Chondrocyte (in vitro differentiated cells): ENCODE measurements around the gene MAFB. TPM values are rescaled to one million over a fixed set of nuclear protein-coding genes. Genes with fewer than 3 reads are reported as not detected.

Experiments used
- DNase-seq: peaks from one replicate; pipeline ENCODE4 v3.0.0; 2021; ENCODE audit warnings: mixed read lengths, low spot score
- H3K27ac Mint-ChIP-seq: one replicate; pipeline ENCODE4 v1.8.0; 2021; ENCODE audit warnings: mild to moderate bottlenecking, moderate library complexity, mixed read lengths; ENCODE audit not compliant: unreplicated experiment
- H3K27me3 Mint-ChIP-seq: 2 replicates; pipeline ENCODE4 v1.8.0; 2021; ENCODE audit warnings: low read depth, mixed read lengths
- H3K36me3 Mint-ChIP-seq: 2 replicates; pipeline ENCODE4 v1.8.0; 2021; ENCODE audit warnings: low read depth, mixed read lengths
- H3K4me1 Mint-ChIP-seq: 2 replicates; pipeline ENCODE4 v1.8.0; 2021; ENCODE audit warnings: low read depth, mild to moderate bottlenecking, mixed read lengths
- H3K4me3 Mint-ChIP-seq: one replicate; pipeline ENCODE4 v1.8.0; 2021; ENCODE audit warnings: mild to moderate bottlenecking, moderate library complexity, mixed read lengths; ENCODE audit not compliant: unreplicated experiment
- H3K9me3 Mint-ChIP-seq: 2 replicates; pipeline ENCODE4 v1.8.0; 2021; ENCODE audit warnings: low read depth, mixed read lengths
- total RNA-seq: library from RNA; stranded (reverse); gene quantifications from 3 replicates; pipeline ENCODE4 v1.2.1, GENCODE V29; 2021
- TF ChIP-seq, protein P1 (sequence below): fragments of 200-600 bp; sonication (generic); IDR thresholded peaks from 2 replicates; pipeline ENCODE4 v1.5.0; 2021; ENCODE audit warnings: antibody characterized with exemption, mild to moderate bottlenecking, moderate library complexity

The MAFB gene
- total RNA-seq, 1 donor from 2014 or later = 4.2 TPM

DNA sequence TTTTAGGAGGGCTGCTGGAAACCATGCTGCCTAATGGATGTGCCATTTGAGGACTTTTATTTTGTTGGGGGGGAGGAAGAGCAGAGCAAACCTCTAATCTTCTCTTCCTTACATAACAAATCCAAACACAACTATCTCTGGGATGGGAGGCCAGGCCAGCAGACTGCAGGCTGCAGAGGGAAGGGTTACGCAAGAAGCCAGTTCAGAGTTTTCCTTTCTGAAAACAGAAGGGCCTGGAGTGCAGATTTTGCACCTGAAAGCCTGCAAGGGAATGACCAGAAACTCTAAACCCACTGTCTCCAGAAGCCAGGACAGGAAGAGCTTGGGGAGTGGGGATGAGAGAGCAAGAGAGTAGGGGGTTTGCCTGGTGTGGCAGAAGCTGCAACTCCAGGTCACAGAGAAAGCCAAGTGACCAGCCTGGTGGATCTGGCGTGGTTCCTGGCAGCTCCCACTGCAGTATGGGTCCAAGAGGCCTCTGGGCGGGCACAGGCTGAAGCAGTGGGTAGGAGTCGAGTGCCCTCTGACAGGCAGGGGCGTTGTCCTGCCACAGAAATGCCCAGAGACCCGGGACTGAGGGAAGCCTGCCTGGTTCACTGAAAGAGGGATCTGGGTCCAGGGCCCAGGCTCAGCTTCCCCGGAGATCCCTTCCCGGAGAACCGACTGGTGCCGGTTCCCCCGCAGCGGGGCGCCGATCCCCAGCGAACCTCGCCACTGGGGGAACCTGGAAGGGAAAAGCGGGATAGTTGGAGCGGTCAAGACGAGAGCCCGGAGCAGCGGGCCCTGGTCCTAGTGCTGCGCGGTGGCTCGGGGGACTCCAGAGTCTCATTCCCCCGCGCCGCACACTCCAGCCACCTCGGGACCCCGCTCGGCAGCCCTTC lies 6.7 kb downstream of the MAFB start:
- peaks cover 65% of the 10 kb centered on the region for H3K27me3 Mint-ChIP-seq
- H3K4me3 Mint-ChIP-seq = peak overlapping the region; percentile 78

DNA sequence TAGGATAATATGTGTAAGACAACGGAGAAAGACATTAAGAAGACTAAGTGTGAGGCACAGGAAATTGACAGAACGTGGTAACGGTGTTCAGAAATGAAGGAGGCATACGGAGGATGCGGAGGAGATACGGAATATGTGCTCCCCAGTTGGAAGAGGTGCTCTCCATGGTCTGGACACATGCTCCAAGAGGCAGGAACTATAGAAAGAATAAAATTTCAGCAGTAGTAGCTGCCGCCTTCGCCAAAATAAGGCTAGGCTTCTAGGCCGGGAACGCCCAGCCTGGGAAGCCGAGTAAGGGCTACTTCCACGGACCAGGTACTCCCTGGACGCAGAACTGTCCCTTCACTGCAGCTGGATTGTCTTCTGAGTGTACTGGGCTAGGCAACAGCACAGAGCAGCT lies 7.4 kb downstream of the MAFB start:
- H3K4me3 Mint-ChIP-seq = no peak overlapping the region
- no peaks in the 10 kb centered on the region for H3K9me3 Mint-ChIP-seq
- H3K4me1 Mint-ChIP-seq = peaks cover 25% of the 10 kb centered on the region
- peaks cover 67% of the 10 kb centered on the region for H3K27me3 Mint-ChIP-seq
- H3K27ac Mint-ChIP-seq = no peak overlapping the region
- TF ChIP-seq, protein P1, sequence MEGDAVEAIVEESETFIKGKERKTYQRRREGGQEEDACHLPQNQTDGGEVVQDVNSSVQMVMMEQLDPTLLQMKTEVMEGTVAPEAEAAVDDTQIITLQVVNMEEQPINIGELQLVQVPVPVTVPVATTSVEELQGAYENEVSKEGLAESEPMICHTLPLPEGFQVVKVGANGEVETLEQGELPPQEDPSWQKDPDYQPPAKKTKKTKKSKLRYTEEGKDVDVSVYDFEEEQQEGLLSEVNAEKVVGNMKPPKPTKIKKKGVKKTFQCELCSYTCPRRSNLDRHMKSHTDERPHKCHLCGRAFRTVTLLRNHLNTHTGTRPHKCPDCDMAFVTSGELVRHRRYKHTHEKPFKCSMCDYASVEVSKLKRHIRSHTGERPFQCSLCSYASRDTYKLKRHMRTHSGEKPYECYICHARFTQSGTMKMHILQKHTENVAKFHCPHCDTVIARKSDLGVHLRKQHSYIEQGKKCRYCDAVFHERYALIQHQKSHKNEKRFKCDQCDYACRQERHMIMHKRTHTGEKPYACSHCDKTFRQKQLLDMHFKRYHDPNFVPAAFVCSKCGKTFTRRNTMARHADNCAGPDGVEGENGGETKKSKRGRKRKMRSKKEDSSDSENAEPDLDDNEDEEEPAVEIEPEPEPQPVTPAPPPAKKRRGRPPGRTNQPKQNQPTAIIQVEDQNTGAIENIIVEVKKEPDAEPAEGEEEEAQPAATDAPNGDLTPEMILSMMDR = no peak
- DNase-seq = no peak
- H3K36me3 Mint-ChIP-seq = peaks cover 1% of the 10 kb centered on the region

More for the DNA sequence above, 6.7 kb downstream of the MAFB start:
- Mint-ChIP-seq H3K4me1 (peaks cover 30% of the 10 kb centered on the region), H3K9me3 (no peaks in the 10 kb centered on the region), H3K36me3 (peaks cover 1% of the 10 kb centered on the region), H3K27ac (no peak overlapping the region)
- TF ChIP-seq, protein P1 = no peak
- no peak for DNase-seq

DNA sequence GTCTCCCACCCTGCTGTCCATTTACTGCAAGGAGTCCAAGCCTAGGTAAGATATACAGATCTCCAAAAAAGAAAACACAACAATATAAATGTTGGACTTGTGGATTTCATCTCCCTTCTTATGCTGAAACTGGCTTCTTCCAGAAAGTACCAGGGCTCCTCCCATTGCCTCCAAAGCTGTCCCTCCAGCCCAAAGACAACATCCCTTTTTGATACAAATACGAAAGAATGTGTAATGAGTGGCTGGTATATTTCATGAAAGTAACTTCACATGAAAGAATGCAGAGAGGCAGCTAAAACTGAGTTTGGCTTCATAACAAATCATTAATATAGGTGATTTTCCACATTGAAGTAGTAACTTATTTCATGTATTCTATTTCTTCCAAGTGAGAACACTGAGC lies 7.9 kb downstream of the MAFB start:
- Mint-ChIP-seq H3K4me1 (peaks cover 22% of the 10 kb centered on the region), H3K36me3 (peaks cover 1% of the 10 kb centered on the region), H3K4me3 (no peak overlapping the region), H3K27ac (no peak overlapping the region), H3K27me3 (peaks cover 69% of the 10 kb centered on the region), H3K9me3 (no peaks in the 10 kb centered on the region)
- no peak for DNase-seq
- TF ChIP-seq, protein P1 = no peak

DNA sequence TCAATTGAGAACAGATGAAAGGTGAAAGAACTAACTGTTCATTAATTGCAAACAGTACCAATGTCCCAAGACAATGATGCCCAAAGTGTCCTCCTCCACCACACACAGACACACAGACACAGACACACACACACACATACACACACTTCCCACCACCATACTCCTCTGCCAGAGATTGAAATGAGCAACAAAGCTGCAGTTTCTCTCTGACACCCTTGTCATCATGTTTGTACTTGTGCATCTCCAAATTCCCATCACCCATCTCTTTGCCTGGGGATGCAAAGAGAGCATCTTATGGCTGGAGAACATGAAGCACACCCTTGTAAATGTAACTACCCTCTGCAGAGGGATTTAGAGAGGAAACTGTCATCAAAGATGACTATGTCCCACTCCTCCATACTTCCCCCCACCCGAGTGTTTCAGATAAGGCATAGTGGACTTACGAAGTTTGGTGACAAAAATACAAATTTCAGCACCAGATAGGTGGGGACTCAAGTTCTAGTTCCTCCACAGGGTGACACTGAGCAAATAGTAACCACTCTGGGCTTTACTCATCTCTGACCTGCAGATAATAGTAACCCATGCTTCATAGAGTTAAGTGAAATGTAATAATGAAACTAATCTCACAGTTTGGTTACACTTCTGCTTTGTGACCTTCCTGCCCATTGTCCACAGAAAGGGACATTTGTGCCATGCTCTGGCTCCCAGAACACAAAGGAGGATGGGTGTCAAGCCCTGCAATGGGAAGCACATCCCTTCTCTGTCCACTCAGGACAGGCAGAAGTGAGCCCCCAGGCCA lies 8.7 kb downstream of the MAFB start:
- H3K4me3 Mint-ChIP-seq = no peak overlapping the region
- H3K9me3 Mint-ChIP-seq = no peaks in the 10 kb centered on the region
- H3K4me1 Mint-ChIP-seq = peaks cover 22% of the 10 kb centered on the region
- no peak for DNase-seq
- TF ChIP-seq, protein P1 = no peak
- peaks cover 1% of the 10 kb centered on the region for H3K36me3 Mint-ChIP-seq
- H3K27ac Mint-ChIP-seq = no peak overlapping the region
- peaks cover 73% of the 10 kb centered on the region for H3K27me3 Mint-ChIP-seq

DNA sequence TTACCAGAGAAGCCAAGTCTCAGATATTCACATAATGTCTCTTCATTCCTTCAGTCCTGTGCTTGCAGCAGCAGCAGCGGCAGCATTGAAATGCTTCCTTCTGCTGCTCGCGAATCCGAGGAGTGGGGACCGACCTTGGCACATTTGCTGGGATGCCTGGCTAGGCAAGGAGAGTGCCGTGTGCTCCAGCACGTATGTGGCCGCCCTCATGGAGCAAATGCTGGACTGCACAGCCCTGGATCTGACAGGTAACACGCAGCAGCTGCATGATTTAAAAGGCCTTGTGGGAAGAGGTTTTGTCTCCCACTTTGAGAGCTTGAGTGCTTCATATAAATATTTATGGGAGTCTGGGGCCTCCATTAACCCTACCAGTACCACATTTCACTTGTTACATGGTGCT lies 9.9 kb downstream of the MAFB start:
- no peak for DNase-seq
- peaks cover 73% of the 10 kb centered on the region for H3K27me3 Mint-ChIP-seq
- H3K4me3 Mint-ChIP-seq = no peak overlapping the region
- H3K4me1 Mint-ChIP-seq = peaks cover 22% of the 10 kb centered on the region
- H3K27ac Mint-ChIP-seq = no peak overlapping the region
- no peaks in the 10 kb centered on the region for H3K36me3 Mint-ChIP-seq
- TF ChIP-seq, protein P1 = no peak
- H3K9me3 Mint-ChIP-seq = no peaks in the 10 kb centered on the region
